GM19438 (cell line): ENCODE results near the gene DCXR.

Source experiments
- ATAC-seq: cut with Tn5 transposase; IDR thresholded peaks from one replicate; pipeline ENCODE4 v1.9.1; 2021; ENCODE audit warnings: low read depth; ENCODE audit not compliant: unreplicated experiment

DCXR gene

DNA sequence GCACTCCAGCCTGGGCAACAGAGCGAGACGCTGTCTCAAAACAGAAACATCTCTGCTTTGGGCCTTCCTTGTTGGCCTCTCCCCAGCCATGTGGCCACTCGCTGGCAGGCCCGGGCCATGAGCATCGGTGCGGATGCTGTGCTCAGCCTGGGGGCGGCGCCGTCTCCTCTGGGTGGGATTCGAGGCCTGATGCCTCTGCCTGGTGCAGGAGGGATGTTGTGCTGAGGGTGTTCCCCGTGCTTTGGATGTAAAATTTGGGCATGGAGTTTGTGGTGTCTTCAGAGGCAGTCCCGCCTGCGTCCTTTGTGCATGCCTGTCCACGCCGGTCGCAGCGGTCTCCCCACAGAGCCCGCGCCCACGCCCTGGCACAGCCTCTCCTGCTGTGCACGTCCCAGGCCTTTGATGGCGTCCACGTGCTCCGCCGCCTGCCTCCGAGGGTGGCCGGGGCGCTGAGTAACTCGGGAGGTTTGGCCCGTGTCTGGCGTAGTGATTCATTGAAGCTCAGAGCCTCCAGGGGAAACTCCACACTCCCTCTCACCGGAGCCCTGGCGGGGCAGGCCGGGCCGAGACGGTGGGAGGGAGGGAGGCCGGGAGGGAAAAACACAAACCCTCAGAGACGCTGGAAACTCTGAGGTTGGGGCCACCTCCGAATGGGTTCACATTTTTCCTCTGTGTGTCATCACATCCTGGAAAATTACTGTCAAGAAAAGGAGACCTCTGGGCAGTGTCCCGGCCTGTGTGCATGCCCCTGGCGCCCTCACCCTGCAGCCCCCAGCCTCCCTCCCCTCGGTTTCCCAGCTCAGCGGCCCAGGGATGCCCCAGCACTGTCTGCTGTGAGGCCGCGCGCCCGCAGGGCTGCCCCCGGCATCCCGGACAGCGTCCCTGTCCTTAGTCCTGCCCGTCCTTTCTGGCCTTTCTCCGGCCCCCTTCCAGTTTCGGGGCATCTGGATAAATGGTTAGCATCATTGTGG, 33.8 kb downstream of the DCXR start:
- no peak for ATAC-seq

DNA sequence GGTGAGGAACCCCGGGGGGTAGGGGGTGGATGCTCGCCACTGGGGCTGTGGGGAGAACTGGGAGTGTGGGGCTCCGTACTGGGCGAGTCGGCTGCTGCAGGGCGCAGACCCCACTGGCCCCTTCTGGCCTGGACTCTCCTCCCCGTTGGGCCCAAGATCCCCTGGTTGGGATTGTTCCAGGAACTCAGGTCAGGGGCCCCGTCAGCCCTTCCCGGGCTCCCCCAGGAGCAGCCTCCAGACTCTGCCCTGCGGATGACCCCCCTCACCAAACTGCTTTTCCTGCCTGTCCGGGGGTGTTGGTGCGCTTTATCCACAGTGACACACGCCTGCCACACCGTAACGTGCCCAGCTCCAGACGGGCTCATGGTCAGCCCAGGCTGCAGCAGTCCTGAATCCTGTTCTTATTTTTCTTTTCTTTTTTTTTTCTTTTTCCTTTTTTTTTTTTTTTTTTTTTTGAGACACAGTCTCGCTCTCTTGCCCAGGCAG, 35.9 kb downstream of the DCXR start:
- no peak for ATAC-seq

DNA sequence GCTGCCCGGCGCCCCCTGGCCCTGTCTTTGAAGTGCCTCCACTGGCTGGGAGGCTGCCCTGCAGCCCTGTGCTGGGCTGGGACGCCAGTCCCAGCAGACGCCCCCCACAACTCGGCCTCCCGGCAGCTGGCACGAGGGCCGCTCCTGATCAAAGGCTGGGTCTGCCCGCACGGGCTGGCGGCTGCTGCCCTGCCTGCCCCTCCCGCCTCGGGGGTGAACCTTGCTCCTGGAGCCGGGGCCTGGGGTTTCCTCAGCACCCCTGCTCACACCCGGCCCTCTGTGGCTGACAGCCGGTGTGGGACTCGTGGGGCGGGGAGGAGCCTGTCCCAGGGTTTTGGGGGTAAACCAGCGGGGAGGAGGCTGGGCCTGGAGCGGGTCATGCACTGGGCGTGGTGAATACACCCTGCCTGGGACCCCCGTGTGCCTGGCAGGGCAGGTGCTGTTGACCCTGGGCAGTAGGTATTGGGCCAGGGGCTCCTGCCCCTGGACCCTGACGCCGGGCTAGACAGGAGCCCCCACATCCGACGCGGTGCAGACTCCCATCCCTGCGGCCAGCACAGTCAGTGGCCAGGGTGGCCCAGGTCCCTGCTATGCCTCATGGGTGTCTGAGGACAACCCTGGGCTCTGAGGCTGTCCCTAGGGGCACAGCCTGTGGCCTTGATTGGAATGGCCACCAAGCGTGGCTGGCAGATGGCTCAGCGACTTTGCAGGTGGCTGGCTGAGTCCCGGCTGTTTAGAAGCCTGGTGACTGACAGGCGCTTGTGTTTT, 36.5 kb downstream of the DCXR start:
- no peak for ATAC-seq

DNA sequence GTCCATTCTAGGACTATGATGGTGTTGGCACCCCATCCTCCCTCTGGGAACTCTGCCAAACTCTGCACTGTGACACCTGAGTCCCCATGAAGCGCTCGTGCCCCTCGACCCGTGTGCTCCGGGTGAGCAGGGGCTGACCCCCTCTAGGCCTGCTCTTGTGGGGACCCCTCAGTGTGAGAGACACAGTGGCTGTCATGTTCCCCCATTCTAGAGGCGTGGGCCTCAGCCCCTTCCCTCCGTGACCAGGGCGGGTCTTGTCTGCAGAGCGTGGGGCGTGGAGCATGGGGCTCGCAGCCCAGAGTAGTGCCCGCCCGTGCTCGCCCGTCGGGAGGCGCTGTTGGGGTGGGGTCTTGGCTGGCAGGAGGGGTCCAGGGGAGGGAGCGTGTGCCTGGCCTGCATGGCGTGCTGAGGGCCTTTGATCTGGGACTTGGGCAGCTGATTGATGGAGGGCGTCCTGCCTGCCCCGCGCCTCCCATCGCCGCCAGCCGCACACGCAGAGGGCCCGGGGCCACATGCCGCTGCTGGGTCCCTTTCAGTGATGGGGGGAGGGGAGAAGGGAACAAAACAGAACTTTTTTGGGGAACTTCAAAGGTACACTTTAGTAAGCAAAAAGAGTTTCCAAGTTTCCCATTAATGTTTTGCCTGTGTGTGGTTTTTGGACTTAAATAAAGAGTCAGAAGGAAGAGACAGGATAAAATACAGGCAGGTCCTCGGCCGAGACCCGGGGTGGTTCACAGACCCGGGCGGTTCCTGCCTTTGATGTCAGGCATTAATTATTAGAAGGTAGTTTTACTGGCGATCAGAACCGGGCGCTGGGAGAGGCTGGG, 37.3 kb downstream of the DCXR start:
- no peak for ATAC-seq

DNA sequence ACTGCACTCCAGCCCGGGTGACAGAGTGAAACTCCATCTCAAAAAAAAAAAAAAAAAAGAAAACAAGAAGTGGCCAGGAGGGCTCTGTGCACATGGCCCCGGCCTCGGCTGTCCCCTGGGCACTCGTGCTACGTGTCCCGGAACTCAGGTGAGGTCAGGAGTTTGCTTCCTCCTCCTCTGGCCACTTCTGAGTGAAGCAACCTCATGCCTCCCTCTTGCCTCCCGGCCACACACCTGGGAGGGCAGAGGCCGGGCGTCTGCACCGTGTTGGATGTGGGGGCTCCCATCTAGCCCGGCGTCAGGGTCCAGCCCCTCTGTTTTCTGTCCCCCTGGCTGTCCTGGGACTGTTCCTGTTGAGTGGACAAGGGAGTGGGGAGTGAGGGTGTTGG, 37.9 kb downstream of the DCXR start:
- ATAC-seq = no peak

DNA sequence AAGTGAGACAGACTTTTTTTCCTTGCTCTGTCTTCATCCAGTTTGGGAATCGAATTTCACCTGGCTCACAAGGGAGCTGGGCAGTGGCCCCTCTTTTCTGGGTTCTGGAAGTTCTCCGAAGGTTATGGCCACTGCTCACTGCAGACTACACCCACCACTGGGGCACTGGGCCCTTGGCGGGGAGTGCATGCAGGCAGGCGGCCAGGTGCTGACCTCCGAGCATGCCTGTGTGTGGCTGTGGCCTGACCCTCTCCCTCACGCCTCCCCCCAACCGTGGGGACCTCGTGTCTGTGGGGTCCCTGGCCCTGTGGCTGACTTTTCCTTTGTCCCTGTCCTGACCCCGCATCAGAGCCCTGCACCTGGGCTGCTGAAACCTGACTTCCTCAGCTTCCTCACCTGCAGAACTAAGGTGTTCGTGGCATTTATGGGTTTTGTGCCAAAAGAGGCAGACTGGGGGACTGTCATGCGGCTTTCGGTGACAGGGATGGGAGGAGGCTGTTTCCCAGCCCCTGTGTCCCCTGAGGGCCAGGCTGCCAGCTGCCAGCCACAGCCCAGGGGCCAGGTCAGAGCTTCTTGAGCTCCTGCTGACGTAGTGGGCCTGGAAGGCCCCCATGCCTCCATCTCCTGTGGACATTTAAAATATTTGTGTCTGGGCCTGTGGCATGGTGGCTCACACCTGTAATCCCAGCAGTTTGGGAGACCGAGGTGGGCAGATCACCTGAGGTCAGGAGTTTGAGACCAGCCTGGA, 38.6 kb downstream of the DCXR start:
- no peak for ATAC-seq

DNA sequence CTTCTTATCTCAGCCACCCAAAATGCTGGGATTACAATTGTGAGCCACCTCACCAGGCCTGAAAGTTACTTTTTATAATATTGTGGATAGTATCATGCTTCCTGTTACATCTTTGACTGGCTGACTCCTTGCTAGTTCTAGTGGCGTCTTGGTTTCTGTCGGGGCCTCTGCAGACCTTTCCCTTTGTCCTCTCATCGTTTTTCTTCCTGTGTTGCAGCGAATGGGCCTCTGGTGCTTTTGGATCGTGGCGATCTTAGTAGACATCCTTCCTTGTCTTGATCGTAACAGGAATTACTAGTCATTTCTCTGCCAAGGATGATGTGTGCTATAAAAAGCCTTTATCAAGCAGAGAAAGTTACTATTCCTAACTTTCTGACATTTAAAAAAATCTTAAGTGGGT, 39.3 kb downstream of the DCXR start:
- no peak for ATAC-seq

DNA sequence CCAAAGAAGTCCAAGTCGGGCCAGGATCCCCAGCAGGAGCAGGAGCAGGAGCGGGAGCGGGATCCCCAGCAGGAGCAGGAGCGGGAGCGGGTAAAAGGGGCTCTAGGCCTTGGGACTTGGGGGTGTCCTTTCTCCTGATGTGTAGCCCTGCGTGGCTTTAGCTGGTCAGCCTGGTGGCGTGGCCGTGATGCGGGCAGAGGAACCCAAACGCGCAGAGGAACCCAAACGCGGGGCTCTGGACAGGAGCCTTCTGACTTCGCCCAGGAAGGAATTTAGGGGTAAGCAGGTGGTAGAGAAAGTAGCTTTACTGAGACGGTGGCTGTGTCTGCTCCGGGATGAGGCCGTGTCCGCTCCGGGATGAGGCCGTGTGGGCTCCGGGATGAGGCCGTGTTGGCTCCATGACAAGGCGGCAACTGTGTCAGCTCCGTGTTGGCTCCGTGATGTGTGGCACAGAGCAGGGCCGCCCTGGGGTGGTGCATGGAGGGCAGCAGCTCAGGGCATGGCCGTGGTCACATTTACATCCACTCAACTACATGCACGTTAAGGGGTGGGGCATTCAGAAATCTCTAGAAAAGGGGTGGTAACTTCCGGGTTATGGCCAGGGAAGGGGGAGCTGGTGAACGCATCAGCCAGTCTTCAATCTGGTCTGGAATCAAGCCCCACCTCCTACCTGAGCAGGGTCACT, 40.6 kb downstream of the DCXR start:
- ATAC-seq = no peak

DNA sequence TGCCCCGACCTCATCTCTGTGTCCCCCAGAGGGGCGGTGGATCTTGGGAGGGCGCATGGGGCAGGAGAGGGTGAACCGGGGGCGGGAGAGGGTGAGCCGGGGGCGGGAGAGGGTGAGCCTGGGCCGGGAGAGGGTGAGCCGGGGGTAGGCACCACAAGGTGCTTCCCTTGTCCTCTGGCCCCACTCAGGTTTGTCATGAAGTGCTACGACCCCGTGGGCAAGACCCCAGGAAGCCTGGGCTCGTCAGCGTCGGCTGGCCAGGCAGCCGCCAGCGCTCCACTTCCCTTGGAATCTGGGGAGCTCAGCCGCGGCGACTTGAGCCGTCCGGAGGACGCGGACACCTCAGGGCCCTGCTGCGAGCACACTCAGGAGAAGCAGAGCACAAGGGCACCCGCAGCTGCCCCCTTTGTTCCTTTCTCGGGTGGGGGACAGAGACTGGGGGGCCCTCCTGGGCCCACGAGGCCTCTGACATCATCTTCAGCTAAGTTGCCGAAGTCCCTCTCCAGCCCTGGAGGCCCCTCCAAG, 41.2 kb downstream of the DCXR start:
- ATAC-seq = no peak

DNA sequence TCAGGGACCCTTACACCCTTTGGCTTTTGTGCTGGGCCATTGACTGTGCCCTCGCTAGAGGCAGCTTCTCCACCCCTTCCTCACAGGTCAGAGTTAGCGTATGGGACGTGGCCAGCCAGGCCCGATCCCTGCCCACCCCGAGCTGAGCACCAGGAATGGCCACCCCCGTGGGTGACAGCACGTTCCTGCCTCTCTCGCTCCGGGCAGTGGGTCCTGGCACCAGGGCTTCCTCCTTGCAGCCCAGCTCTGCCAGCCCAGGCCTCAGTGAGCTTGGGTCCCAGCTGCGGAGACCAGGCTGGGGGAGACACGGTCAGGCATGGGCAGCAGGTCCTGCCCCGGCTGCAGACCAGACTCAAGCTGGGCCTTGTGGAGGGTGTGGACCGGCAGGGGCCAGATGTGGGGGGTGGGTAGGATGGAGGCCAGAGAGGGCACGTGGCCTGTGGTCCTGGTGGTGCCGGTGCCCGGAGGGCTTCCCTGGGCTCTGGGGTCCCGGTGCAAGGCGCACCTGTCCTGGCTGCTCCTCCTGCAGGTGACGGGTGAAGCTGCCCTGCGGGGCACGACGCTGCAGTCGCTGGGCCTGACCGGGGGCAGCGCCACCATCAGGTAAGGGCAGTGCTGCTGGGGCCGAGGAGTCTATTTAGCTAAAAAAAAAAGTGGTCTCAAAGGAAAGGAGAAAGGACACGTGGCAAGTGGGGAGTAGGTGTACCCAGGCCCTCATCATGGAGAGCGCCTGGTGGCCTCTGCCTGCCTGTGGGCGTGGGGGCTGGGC, 41.9 kb downstream of the DCXR start:
- ATAC-seq = no peak

DNA sequence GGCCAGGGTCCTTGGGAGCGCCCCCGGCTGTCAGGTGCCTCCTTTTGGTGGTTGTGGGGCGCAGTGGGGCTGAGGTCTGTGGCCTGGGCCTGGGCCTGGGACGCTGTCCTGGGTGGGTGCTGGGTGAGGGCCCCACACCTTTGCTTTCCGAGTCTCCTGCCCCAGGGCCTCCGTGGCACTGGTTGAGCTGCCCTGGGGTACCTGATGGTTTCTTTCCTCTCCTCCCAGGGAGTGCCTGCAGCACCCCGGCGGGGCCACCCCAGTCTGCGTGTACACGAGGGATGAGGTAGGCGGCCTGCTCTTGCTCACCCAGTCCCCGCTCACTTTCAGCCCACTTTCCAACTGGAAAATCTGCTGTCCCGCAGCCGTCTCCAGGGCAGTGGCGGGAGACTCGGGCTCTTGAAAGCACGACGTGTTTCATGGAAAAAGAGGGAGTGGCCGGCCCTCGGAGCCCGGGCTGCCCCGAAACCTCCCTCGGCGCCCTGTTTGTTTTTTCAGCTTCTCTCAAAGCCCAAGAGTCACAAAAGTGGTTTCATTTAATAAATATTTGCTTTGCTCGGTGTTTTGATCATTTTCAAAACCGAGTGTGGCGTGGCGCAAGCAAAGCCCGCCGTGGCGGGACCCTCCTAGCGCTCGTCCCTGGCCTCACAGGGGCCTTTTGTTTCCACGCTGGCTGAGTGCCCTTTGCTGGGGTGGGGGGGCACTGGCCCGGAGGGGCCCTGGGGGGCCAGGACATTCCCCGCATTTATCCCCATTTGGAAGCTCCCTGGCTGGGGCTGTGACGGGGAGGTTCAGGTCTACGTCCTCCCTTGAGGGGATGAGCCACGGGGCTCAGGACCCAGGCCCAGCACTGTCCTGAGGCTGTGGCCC, 42.7 kb downstream of the DCXR start:
- no peak for ATAC-seq

DNA sequence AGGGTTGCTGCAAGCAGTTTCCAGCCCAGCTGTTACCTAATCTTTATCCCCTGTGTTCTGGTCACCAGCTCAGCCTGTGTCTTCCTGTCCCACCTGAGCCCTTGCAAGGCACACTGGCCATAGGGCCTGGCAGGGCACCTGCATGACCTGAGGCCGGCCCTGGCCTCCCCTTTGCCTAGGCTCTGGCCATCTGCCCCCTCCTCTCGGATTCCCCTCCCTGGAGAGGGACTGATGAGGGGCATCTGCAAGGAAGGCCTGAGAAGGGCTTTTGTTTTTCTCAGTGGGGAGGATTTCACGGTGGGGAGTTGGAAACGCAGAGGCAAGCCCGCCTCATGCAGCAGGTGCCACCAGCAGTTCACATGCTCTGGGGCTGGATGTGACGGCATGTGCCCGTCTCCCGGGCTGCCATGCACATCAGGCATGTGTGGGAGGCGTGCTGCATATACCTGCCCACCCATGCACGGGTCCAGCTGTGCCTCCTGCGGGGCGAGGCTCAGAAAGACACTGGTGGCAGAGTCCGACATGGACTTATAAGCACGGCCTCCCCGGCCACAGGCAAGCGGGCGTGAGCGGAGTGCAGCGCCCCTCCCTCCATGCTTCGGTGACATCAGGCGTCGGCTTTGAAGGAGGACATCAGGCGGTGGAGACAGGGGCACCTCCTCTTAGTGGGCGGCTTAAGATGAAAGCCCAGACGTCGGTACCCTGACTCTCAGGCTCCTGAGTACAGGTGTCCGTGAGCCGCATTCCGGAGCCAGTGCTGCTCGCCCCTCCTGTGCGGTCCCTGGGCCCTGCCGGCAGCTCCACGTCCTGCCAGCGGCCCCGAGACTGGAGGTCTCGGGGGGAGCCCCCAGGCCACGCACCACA, 43.5 kb downstream of the DCXR start:
- no peak for ATAC-seq

DNA sequence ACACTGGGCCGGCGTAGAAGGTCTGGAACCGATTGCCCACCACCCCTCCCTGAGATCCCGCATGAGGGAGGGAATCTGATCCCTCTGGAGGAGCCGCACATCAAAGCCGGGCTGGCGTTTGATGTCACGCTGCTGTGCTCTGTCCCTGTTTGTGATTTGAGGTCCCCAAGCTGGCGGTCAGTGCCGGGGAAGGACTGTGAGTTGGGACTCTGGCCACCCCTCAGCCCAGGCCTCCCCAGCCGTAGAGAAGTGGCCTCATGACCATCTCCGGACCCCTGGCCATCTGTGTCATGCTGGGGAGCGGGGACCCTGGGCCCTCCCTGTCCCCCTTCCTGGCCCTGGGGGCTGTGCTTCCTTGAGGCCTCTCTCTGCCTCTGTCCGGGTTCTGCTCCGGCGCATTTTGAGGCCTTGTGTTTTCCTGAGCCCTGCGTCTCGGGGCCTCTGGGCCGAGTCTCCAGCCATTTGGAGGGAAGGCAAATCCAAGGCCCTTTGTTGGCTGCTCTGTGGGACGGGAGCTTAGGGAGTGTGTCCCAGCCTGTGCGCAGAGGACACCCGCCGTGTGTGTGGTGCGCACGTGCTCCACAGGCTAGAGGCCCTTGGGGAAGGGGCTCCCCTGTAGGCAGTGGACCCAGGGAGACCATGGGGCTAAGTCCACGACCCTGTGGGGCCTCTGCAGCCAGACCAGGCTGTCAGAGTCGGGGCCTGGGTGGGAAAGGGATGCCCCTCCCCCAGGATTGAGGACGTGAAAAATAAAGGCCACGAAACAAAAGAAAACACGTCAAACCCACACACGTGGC, 45.0 kb downstream of the DCXR start:
- ATAC-seq = no peak

DNA sequence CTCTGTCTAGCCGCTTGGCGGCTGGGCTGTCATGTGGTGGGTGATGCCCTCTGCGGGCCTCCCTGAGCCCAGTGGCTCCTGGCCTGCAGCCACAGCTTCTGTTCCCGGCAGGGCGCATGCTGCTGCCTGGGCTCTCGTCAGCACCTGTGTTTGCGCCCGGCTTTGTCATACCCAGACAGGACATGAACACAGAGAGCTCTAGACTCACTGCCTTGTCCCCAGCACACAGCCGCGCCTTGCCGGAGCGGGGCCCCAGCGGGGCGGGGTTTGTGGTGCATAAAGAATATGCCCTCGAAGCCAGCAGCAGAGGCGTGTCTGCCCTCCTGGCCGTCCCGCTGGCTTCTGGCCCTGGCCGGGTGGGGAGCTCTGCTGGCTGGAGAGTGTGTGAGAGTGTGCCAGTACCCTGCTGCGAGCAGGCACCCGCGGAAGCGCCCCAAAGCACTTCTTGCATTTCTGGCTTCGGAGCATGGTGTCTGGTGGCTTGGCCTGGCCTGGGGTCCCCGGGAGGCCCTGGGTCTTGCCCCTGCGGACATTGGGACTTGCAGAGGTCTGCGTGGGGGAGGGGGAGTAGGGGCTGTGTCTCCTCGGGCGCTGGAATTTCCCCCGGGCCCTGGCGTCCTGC, 45.7 kb downstream of the DCXR start:
- no peak for ATAC-seq
